Lung microvascular endothelial cell (primary cell): ENCODE measurements around the gene EMC9. TPM values are rescaled to one million over a fixed set of nuclear protein-coding genes. Genes with fewer than 3 reads are reported as not detected.

ENCODE experiments used
- DNase-seq, 2 donors: peaks; one replicate each; pipeline versions ENCODE4 v3.0.0 to v3.0.0-alpha.2; 2010; ENCODE audit warnings: low read depth in 2 of 2
- total RNA-seq: library from RNA; depleted of rRNA; stranded (reverse); fragments of >200 nt; gene quantifications from 2 replicates; pipeline ENCODE4 v1.2.1, GENCODE V29; 2014

The EMC9 gene
- total RNA-seq, 1 donor from 2014 or later, result 20.4 TPM

- no peak for DNase-seq
Observed at GRCh38 chr14:24092505-24093206, 48.7 kb downstream of the EMC9 start.

GRCh38 chr14:24092110-24092504, 49.3 kb downstream of the EMC9 start:
- no peak for DNase-seq

- no peak for DNase-seq
Observed at GRCh38 chr14:24089890-24090289, 51.5 kb downstream of the EMC9 start.

Other genes starting within 250 kb of the EMC9 start
- gene DHRS4, start 187.8 kb downstream of the EMC9 start, total RNA-seq, result 42.7 and 43.4 TPM in 2 replicates
- 9.4 and 9.5 TPM in 2 replicates for gene DHRS4L2, start 152.7 kb downstream of the EMC9 start, total RNA-seq
- gene CARMIL3, start 89.6 kb downstream of the EMC9 start, total RNA-seq, result under 0.01 TPM in 1 of 2 replicates, not detected in the other
- not detected in 2 replicates for gene CPNE6, start 70.0 kb downstream of the EMC9 start, total RNA-seq
- 7.6 and 9.7 TPM in 2 replicates for gene PCK2, start 47.3 kb downstream of the EMC9 start, total RNA-seq
- gene DCAF11, start 26.8 kb downstream of the EMC9 start, total RNA-seq, result 59.9 and 77.8 TPM in 2 replicates
- gene NRL, start 26.6 kb downstream of the EMC9 start, total RNA-seq, result 1.1 and 1.6 TPM in 2 replicates
- gene FITM1, start 10.9 kb downstream of the EMC9 start, total RNA-seq, result 0.20 and 0.44 TPM in 2 replicates
- 114 TPM in 2 replicates for gene PSME1, start 5.4 kb downstream of the EMC9 start, total RNA-seq
- 114 and 139 TPM in 2 replicates for gene PSME2, start 5.0 kb upstream of the EMC9 start, total RNA-seq
- gene RNF31, start 5.9 kb upstream of the EMC9 start, total RNA-seq, result 21.1 and 23.2 TPM in 2 replicates
- 41.6 and 42.9 TPM in 2 replicates for gene IRF9, start 19.7 kb upstream of the EMC9 start, total RNA-seq
- 1.1 and 1.2 TPM in 2 replicates for gene REC8, start 30.5 kb upstream of the EMC9 start, total RNA-seq
- 24.4 and 25.7 TPM in 2 replicates for gene IPO4, start 47.2 kb upstream of the EMC9 start, total RNA-seq
- 30.5 and 46.2 TPM in 2 replicates for gene TM9SF1, start 53.9 kb upstream of the EMC9 start, total RNA-seq
- not detected in 2 replicates for gene TSSK4, start 64.1 kb upstream of the EMC9 start, total RNA-seq
- gene CHMP4A, start 71.9 kb upstream of the EMC9 start, total RNA-seq, result 12.2 and 16.3 TPM in 2 replicates
- 8.3 and 13.7 TPM in 2 replicates for gene MDP1, start 74.5 kb upstream of the EMC9 start, total RNA-seq
- gene NEDD8, start 90.8 kb upstream of the EMC9 start, total RNA-seq, result 193 and 210 TPM in 2 replicates
- gene GMPR2, start 91.3 kb upstream of the EMC9 start, total RNA-seq, result 87.6 and 109 TPM in 2 replicates
- gene TINF2, start 101.0 kb upstream of the EMC9 start, total RNA-seq, result 34.9 and 63.5 TPM in 2 replicates
- under 0.01 and 0.20 TPM in 2 replicates for gene TGM1, start 121.6 kb upstream of the EMC9 start, total RNA-seq
- gene RABGGTA, start 130.0 kb upstream of the EMC9 start, total RNA-seq, result 11.8 and 17.3 TPM in 2 replicates
- gene DHRS1, start 158.2 kb upstream of the EMC9 start, total RNA-seq, result 6.3 and 8.7 TPM in 2 replicates
- 15.7 and 20.4 TPM in 2 replicates for gene NOP9, start 158.3 kb upstream of the EMC9 start, total RNA-seq
- gene CIDEB, start 166.4 kb upstream of the EMC9 start, total RNA-seq, result 1.3 and 2.6 TPM in 2 replicates
- 2.0 and 2.8 TPM in 2 replicates for gene LTB4R2, start 168.5 kb upstream of the EMC9 start, total RNA-seq
- 2.0 and 2.2 TPM in 2 replicates for gene LTB4R, start 169.9 kb upstream of the EMC9 start, total RNA-seq
- gene ADCY4, start 193.5 kb upstream of the EMC9 start, total RNA-seq, result 34.9 and 60.1 TPM in 2 replicates
- gene RIPK3, start 198.4 kb upstream of the EMC9 start, total RNA-seq, result 0.60 and 0.65 TPM in 2 replicates
- 0.60 and 0.87 TPM in 2 replicates for gene NFATC4, start 226.6 kb upstream of the EMC9 start, total RNA-seq